SW 1271 (cell line): ENCODE data around the gene PTPRG.

Experiments
- DNase-seq, 2 experiments: peaks; one replicate each; lab custom pipeline; 2025; lab: John Stamatoyannopoulos, UW

Gene PTPRG

GRCh38 chr3:62281726-62282125 lies 720.4 kb downstream of the PTPRG start:
- no peak for DNase-seq

DNA sequence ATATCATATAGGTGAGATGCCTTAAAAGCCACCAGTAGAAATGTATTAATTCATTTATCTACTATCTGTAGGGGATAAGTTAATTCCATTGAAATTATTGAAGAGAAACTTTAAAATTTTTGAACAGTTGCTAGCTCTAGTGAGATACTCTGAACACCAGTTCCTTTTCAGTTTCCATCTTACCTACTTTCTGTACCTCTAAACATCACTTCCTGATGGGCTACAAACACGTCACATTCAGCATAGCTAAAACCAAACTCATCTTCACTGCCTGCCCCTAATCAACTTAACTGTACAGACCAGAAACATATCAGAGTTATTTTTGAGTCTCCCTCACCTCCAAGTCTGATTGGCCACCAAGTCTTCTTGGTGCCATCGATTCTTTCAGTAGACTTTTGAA lies 723.1 kb downstream of the PTPRG start:
- no peak for DNase-seq

DNA sequence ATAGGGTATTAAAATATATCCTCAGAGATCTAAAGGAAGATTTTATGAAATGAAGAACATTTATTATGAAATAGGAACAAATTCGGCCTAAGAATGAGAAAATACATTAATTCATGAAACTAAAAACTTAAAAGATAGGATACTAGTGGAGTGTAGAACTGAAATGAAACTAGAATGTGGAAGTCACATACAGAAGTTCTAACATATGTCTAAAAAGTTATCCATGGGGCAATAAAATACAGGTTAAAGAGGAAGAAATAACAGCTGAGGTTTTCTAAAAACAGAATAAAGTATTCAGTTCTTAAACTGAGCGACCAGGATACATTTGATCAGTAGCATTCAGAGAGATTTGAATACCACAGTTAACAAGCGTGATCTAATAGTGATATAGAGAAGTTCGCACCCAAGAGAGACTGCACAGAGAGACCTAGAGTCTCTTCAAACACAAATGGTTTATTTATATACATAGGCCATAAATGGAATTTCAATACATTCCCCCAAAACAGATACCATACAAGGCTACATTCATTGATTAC lies 726.1 kb downstream of the PTPRG start:
- DNase-seq: no peak

DNA sequence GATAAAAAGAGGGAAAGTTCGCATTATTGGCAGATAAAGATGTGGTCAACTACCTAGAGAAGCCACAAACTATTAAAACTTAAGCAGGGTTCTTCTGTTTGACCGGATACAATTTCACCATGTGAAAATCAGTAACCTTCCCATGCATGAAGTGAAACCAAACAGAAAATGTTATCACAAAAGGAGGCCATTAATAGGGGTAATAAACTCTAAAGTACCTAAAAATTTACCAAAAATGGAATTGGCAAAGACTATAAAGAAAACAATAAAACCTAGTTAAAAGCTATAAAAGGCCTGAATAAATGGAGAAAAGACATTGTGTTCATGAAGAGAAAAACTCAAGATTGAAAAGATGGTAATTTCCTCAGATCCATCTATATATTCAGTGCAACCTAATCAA lies 728.6 kb downstream of the PTPRG start:
- DNase-seq: no peak

DNA sequence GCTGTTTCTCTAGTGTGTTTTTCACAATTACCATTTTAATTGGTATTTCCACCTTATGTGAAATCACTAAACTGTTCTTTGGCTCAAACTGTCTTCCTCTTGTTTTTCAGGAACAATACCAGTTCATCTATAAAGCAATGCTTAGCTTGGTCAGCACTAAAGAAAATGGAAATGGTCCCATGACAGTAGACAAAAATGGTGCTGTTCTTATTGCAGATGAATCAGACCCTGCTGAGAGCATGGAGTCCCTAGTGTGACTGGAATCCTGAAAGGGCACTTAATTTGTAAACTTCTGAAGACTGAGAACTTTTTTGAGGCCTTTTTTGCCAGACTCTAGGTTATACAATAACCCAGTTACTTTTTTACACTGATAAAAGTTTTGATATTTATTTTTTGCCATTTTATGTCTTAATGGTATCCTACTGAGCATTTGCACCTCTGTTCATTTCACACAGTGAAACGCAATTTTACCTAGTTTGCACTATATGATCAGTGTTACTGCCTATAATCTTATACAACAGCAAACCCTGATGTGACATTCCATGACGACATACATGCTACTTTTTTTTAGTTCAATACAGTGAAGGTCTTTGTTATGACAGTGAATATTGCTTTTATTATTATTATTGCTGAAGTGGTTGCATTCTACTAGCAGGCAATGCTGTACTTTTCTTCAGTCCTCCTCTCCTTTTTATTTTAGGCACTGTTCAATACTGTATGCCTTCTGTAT lies 731.8 kb downstream of the PTPRG start:
- DNase-seq: no peak

GRCh38 chr3:62295571-62295970 lies 734.2 kb downstream of the PTPRG start:
- DNase-seq: no peak

DNA sequence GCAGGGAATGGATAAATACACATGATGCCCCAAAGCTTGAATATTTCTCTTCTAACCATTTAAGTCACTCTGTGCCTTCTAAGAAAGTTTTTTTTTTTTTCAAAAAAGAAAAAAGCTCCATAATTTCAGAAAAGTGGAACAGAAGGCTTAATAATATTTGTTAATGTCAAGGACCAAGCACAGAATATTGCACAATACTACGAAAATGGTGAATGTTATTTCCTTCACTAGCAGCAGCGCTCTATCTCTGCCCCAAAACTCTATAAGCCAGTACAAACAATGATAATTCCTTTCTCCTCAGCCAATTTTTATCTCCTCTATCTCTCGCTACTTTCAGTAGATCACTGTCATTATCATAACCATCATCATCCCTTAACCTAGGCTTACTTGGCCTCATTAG lies 739.2 kb downstream of the PTPRG start:
- DNase-seq: no peak

DNA sequence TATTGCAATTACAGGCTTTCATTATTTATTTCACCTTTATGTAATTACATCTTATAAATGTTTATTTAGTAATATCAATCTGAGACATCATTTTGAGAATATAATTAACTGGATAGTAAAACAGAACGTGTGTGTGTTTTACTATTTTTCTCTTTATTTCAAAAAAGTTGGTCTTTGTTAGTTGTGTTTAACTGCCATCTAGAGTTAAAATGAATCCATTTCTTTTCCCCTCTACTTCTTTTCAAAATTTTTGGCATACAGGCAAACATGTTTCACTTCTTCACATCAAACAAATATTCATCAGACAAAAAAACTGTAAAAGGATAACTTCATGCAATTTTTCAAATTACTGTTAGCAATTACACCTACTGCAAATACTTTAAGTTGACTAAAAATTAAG lies 750.8 kb downstream of the PTPRG start:
- DNase-seq: no peak

GRCh38 chr3:62316525-62316924 lies 755.2 kb downstream of the PTPRG start:
- no peak for DNase-seq

DNA sequence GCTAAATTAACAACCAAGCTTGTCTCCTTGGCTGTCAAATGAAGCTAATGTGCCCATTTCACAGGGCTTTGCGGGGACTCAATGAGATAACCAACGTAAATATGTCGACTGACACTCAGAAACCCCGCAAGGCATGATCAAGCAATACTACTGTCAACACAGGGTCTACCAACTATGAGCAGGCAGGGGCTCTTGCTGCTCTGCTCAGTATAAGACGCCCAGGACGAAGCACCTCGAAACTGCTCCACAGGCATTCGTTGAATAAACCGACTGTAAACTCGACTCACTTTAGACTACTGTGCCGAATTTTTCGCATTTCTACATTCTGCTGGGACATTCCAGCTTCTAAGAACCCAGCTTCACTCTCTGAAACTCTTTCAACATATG lies 757.0 kb downstream of the PTPRG start:
- no peak for DNase-seq

GRCh38 chr3:62318752-62319569 lies 757.6 kb downstream of the PTPRG start:
- DNase-seq: peak; percentile 67 to 85

DNA sequence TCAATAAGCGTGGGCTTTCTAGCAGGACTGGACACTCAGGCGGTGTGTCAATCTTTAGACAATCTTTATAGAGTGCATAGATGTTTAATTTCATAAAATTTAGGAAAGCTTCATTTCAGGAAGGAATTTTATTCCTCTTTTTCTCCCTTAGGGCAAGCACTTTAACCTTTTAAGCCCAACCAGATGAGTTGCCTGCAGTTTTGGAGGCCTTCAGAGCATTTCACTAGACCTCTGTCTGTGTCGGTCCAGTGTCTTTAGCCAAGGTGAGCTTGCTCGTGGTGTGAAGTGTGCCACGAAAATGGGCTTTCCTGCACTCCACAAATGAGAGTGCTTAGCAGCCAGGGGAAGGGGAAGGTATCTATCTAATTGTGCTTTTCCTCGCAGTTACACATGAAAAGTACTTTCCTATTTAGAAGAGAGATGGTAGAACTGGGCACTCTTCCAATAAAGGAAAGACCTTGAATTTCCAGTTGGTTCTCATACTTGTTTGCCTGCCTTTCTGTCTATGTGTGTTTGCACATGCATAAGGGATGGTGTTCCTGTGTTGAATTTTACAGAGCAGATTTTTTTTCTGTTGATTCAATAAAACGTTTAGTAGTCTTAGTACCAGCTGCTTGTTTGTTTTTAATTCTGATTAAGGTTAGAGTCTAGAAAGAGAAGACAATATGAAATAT lies 758.3 kb downstream of the PTPRG start:
- no peak for DNase-seq

DNA sequence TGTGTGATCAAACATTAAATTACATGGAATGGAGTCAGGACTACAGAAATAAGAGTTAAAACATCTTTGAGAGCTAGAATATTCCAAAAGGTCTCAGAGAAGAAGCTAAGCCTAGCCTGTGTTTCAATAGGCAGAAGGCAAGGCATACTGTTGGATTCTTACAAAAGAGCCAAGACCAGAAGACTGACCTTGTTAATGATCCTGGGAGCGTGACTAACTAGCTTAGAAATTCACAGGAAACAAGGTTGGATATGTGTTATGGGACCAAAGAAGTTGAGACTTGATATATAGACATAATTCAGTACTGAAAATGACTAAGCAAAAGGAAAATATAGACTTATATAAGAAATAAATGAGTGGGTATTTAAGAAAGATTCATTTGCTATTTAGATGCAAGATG lies 761.9 kb downstream of the PTPRG start:
- DNase-seq: no peak

GRCh38 chr3:62325896-62326295 lies 764.5 kb downstream of the PTPRG start:
- no peak for DNase-seq

- DNase-seq: peak in 1 of 2 experiments; percentile 21
Observed at GRCh38 chr3:62329971-62330370, 768.6 kb downstream of the PTPRG start.

GRCh38 chr3:62332017-62332416 lies 770.6 kb downstream of the PTPRG start:
- DNase-seq: no peak

DNA sequence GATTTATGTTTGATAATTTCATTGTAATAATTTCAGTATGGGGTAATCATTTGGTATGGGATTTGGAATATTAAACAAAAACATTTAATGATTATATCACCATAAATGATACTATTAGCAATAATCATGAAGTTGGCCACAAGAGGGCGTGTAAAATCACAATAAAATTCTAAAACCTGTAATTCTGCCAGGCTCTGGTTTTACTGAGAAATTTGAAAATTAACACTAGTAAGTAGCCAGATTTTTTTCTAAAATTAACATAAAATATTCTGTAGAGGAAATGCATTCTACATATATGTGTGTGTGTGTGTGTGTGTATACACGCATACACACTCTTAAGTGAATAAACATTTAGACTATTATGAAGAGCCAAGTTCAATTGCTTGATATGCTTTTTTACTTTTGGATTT lies 771.5 kb downstream of the PTPRG start:
- DNase-seq: peak in 1 of 2 experiments; percentile 10

- DNase-seq: no peak
Observed at GRCh38 chr3:62335196-62335595, 773.8 kb downstream of the PTPRG start.

GRCh38 chr3:62343755-62344154 lies 782.4 kb downstream of the PTPRG start:
- no peak for DNase-seq
